Limb (tissue), 2 donors: Measurements from ENCODE around the gene AKAP13.

Experiments
- DNase-seq, 2 donors: peaks; one replicate each; pipeline ENCODE4 v3.0.0-alpha.2; 2016; ENCODE audit errors: extremely low spot score in 2 of 2

Gene AKAP13

GRCh38 chr15:85407421-85408269, 27.2 kb downstream of the AKAP13 start:
- DNase-seq: no peak

- no peak for DNase-seq
Measured at GRCh38 chr15:85408270-85408746, 27.9 kb downstream of the AKAP13 start.

- no peak for DNase-seq
Measured at GRCh38 chr15:85412066-85412465, 31.7 kb downstream of the AKAP13 start.

GRCh38 chr15:85412956-85413854, 32.8 kb downstream of the AKAP13 start:
- no peak for DNase-seq

GRCh38 chr15:85414037-85414436, 33.6 kb downstream of the AKAP13 start:
- no peak for DNase-seq

GRCh38 chr15:85414495-85414894, 34.1 kb downstream of the AKAP13 start:
- DNase-seq: no peak

GRCh38 chr15:85414991-85415390, 34.6 kb downstream of the AKAP13 start:
- DNase-seq: no peak

- no peak for DNase-seq
Measured at GRCh38 chr15:85415783-85416182, 35.4 kb downstream of the AKAP13 start.

GRCh38 chr15:85417276-85417675, 36.9 kb downstream of the AKAP13 start:
- DNase-seq: no peak

GRCh38 chr15:85419161-85419560, 38.8 kb downstream of the AKAP13 start:
- no peak for DNase-seq

- DNase-seq: no peak
Measured at GRCh38 chr15:85421116-85421925, 40.9 kb downstream of the AKAP13 start.

- DNase-seq: no peak
Measured at GRCh38 chr15:85422607-85423006, 42.2 kb downstream of the AKAP13 start.

- no peak for DNase-seq
Measured at GRCh38 chr15:85423256-85423655, 42.9 kb downstream of the AKAP13 start.

GRCh38 chr15:85424154-85424553, 43.8 kb downstream of the AKAP13 start:
- no peak for DNase-seq

- no peak for DNase-seq
Measured at GRCh38 chr15:85426481-85426880, 46.1 kb downstream of the AKAP13 start.

- DNase-seq: no peak
Measured at GRCh38 chr15:85427286-85428028, 47.1 kb downstream of the AKAP13 start.

GRCh38 chr15:85429522-85429921, 49.1 kb downstream of the AKAP13 start:
- no peak for DNase-seq

- no peak for DNase-seq
Measured at GRCh38 chr15:85430406-85431204, 50.2 kb downstream of the AKAP13 start.

GRCh38 chr15:85439996-85440395, 59.6 kb downstream of the AKAP13 start:
- no peak for DNase-seq

- no peak for DNase-seq
Measured at GRCh38 chr15:85440451-85440850, 60.0 kb downstream of the AKAP13 start.
